ENCODE data around the gene GAS7. TPM values are rescaled to one million over a fixed set of nuclear protein-coding genes. Genes with fewer than 3 reads are reported as not detected.

Gene GAS7
- total and polyA plus RNA-seq, 3 experiments from 2014 or later, result 1.9 to 4.4 (median 3.3) TPM

DNA sequence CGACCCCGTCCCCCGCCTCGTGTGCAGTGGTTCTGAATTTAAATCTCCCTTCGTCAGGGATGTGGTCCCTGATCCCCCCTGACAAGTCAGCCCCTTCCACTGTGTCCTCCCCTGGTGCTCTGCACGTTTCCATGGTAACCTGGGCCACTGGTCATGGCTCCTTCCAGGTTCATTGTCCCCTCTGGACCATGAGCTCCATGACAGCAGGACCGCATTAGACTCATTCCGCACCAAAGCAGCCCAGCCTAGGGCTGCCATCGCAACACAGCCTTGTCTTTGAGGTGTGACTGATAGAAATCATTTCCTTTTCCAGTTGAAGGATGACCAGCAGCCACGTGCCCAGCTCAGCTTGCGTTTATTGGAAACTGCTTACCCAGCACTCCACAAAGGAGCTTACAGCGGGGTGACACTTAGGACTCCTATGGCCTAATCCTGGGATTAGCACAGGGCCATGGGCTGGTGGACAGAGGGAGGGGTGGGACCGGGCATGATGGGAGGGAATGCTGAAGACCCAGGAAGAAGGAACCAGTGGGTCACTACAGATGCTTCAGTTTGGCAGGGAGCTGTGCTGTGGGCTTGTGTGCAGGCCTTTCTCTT lies 300.9 kb downstream of the GAS7 start:
- Mint-ChIP-seq H3K4me3 (no peak overlapping the region), H3K9me3 (no peaks in the 10 kb centered on the region), H3K27ac (peak overlapping the region in 1 of 8 donors; percentile 66), H3K4me1 (no peaks in the 10 kb centered on the region), H3K27me3 (peaks cover 10 to 32% of the 10 kb centered on the region in 2 donors), H3K36me3 (no peaks in the 10 kb centered on the region)
- CTCF ChIA-PET, result no interaction called here
- Histone ChIP-seq H3K4me1 (ENCODE audit: insufficient read depth, low read length) (no peaks in the 10 kb centered on the region), H3K4me3 (ENCODE audit: low read length) (no peak overlapping the region), H3K36me3 (ENCODE audit: insufficient read depth, low read length) (no peaks in the 10 kb centered on the region), H3K27ac (ENCODE audit: low read depth, low read length) (no peak overlapping the region), H3K9me3 (ENCODE audit: low read length) (no peaks in the 10 kb centered on the region), H3K27me3 (ENCODE audit: insufficient read depth, low read length, poor library complexity, severe bottlenecking) (no peaks in the 10 kb centered on the region)
- DNase-seq, result no peak
- POLR2A ChIA-PET, result no interaction called here

- ChIA-PET POLR2A (no interaction called here), CTCF (interaction anchor here (1.0 kb wide), 1 partner anchor 9 kb away, joined by 4 read pairs; no protein-coding TSS in a partner anchor)
- no peak overlapping the region for H3K27ac ChIP-seq (ENCODE audit: low read depth, low read length)
- no peaks in the 10 kb centered on the region for H3K27me3 ChIP-seq (ENCODE audit: insufficient read depth, low read length, poor library complexity, severe bottlenecking)
- Mint-ChIP-seq H3K36me3 (no peaks in the 10 kb centered on the region), H3K27me3 (peaks cover 10 to 32% of the 10 kb centered on the region in 2 donors), H3K9me3 (no peaks in the 10 kb centered on the region), H3K4me3 (no peak overlapping the region), H3K4me1 (no peaks in the 10 kb centered on the region), H3K27ac (no peak overlapping the region)
- DNase-seq, result no peak
- no peaks in the 10 kb centered on the region for H3K4me1 ChIP-seq (ENCODE audit: insufficient read depth, low read length)
- no peaks in the 10 kb centered on the region for H3K9me3 ChIP-seq (ENCODE audit: low read length)
- H3K4me3 ChIP-seq (ENCODE audit: low read length), result no peak overlapping the region
- H3K36me3 ChIP-seq (ENCODE audit: insufficient read depth, low read length), result no peaks in the 10 kb centered on the region
These were observed 302.5 kb downstream of the GAS7 start for GRCh38 chr17:9895923-9896322.

DNA sequence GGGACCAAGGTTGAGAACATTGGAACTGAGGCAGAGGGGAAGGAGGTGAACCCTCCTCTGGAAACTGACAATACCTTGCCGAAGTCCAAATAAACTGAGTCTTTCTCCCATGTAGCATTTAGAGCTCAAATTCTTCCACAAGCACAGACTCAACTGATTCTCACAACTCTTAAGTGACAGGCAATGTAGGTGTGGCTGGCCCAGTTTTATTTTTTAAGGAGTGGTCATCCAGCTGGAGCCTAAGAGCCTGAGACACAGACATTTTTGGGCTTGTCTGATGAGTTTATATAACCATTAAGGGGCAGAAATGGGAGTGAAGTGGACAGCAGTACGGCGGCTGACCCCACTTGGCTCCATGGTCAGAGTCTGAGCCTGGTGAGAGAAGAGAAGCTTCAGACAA lies 304.2 kb downstream of the GAS7 start:
- Mint-ChIP-seq H3K27ac (no peak overlapping the region), H3K36me3 (no peaks in the 10 kb centered on the region)

DNA sequence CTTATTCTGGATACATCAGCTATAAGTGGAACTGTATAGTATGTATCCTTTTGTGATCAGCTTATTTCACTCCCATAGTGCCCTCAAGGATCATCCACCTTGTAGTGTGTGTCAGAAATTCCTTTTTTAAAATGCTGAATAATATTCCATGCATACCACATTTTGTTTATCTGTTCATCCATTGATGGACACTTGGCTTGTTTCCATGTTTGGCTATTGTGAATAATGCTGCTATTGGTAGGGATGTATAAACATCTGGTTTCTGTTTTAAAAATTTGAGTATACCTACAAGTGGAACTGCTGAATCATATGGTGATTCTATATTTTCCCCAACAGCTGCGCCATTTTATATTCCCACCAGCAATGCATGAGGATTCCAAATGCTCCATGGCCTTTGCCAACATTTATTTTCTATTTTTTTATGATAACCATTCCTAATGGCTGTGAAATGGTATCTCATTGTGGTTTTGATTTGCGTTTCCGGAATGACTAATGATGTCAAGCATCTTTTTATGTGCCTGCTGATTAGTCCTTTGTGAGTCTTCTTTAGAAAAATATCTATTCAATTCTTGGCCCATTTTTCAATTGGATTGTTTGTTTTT lies 304.9 kb downstream of the GAS7 start:
- CTCF ChIA-PET, result no interaction called here
- POLR2A ChIA-PET, result no interaction called here

More for the DNA sequence above, 304.2 kb downstream of the GAS7 start:
- H3K36me3 ChIP-seq (ENCODE audit: insufficient read depth, low read length), result no peaks in the 10 kb centered on the region
- Mint-ChIP-seq H3K27me3 (peaks cover 12 to 28% of the 10 kb centered on the region in 2 donors), H3K4me1 (no peaks in the 10 kb centered on the region), H3K4me3 (no peak overlapping the region), H3K9me3 (no peaks in the 10 kb centered on the region)
- POLR2A ChIA-PET, result no interaction called here
- H3K4me1 ChIP-seq (ENCODE audit: insufficient read depth, low read length), result no peaks in the 10 kb centered on the region
- H3K9me3 ChIP-seq (ENCODE audit: low read length), result no peaks in the 10 kb centered on the region
- no peaks in the 10 kb centered on the region for H3K27me3 ChIP-seq (ENCODE audit: insufficient read depth, low read length, poor library complexity, severe bottlenecking)
- no peak overlapping the region for H3K27ac ChIP-seq (ENCODE audit: low read depth, low read length)
- no peak overlapping the region for H3K4me3 ChIP-seq (ENCODE audit: low read length)
- no peak for DNase-seq
- CTCF ChIA-PET, result no interaction called here

GRCh38 chr17:9890124-9890523 lies 308.3 kb downstream of the GAS7 start:
- Mint-ChIP-seq H3K4me1 (no peaks in the 10 kb centered on the region), H3K9me3 (peaks cover 0 to 2% (median 0%) of the 10 kb centered on the region in 5 donors), H3K27me3 (peaks cover 13 to 21% of the 10 kb centered on the region in 2 donors), H3K4me3 (no peak overlapping the region), H3K27ac (peak overlapping the region in 1 of 8 donors; percentile 56), H3K36me3 (no peaks in the 10 kb centered on the region)
- H3K36me3 ChIP-seq (ENCODE audit: insufficient read depth, low read length), result no peaks in the 10 kb centered on the region
- POLR2A ChIA-PET, result no interaction called here
- no peaks in the 10 kb centered on the region for H3K27me3 ChIP-seq (ENCODE audit: insufficient read depth, low read length, poor library complexity, severe bottlenecking)
- H3K4me1 ChIP-seq (ENCODE audit: insufficient read depth, low read length), result no peaks in the 10 kb centered on the region
- DNase-seq, result no peak
- CTCF ChIA-PET, result no interaction called here
- H3K27ac ChIP-seq (ENCODE audit: low read depth, low read length), result no peak overlapping the region
- H3K4me3 ChIP-seq (ENCODE audit: low read length), result no peak overlapping the region
- no peaks in the 10 kb centered on the region for H3K9me3 ChIP-seq (ENCODE audit: low read length)

More for the DNA sequence above, 304.9 kb downstream of the GAS7 start:
- peaks cover 12 to 28% of the 10 kb centered on the region in 2 donors for H3K27me3 Mint-ChIP-seq
- H3K27ac ChIP-seq (ENCODE audit: low read depth, low read length), result no peak overlapping the region
- H3K4me1 ChIP-seq (ENCODE audit: insufficient read depth, low read length), result no peaks in the 10 kb centered on the region
- no peak for DNase-seq
- no peaks in the 10 kb centered on the region for H3K4me1 Mint-ChIP-seq
- H3K36me3 Mint-ChIP-seq, result no peaks in the 10 kb centered on the region
- H3K36me3 ChIP-seq (ENCODE audit: insufficient read depth, low read length), result no peaks in the 10 kb centered on the region
- H3K4me3 Mint-ChIP-seq, result no peak overlapping the region
- no peaks in the 10 kb centered on the region for H3K27me3 ChIP-seq (ENCODE audit: insufficient read depth, low read length, poor library complexity, severe bottlenecking)
- H3K27ac Mint-ChIP-seq, result no peak overlapping the region
- no peaks in the 10 kb centered on the region for H3K9me3 ChIP-seq (ENCODE audit: low read length)
- H3K4me3 ChIP-seq (ENCODE audit: low read length), result no peak overlapping the region
- no peaks in the 10 kb centered on the region for H3K9me3 Mint-ChIP-seq

- ChIA-PET CTCF (interaction anchor here (1.8 kb wide), 1 partner anchor 8 kb away, joined by 4 read pairs; no protein-coding TSS in a partner anchor), POLR2A (no interaction called here)
- Histone ChIP-seq H3K27me3 (ENCODE audit: insufficient read depth, low read length, poor library complexity, severe bottlenecking) (no peaks in the 10 kb centered on the region), H3K4me3 (ENCODE audit: low read length) (no peak overlapping the region), H3K4me1 (ENCODE audit: insufficient read depth, low read length) (no peaks in the 10 kb centered on the region), H3K27ac (ENCODE audit: low read depth, low read length) (no peak overlapping the region), H3K9me3 (ENCODE audit: low read length) (no peaks in the 10 kb centered on the region), H3K36me3 (ENCODE audit: insufficient read depth, low read length) (no peaks in the 10 kb centered on the region)
- peaks cover 5 to 8% of the 10 kb centered on the region in 2 donors for H3K27me3 Mint-ChIP-seq
- H3K27ac Mint-ChIP-seq, result no peak overlapping the region
- no peaks in the 10 kb centered on the region for H3K36me3 Mint-ChIP-seq
- H3K4me3 Mint-ChIP-seq, result no peak overlapping the region
- H3K9me3 Mint-ChIP-seq, result peaks cover 11 to 16% (median 12%) of the 10 kb centered on the region in 5 donors
- no peaks in the 10 kb centered on the region for H3K4me1 Mint-ChIP-seq
- no peak for DNase-seq
These were observed 310.9 kb downstream of the GAS7 start for GRCh38 chr17:9887508-9887907.

GRCh38 chr17:9886141-9886930 lies 312.1 kb downstream of the GAS7 start:
- no peaks in the 10 kb centered on the region for H3K27me3 ChIP-seq (ENCODE audit: insufficient read depth, low read length, poor library complexity, severe bottlenecking)
- H3K27me3 Mint-ChIP-seq, result peaks cover 0 to 8% of the 10 kb centered on the region in 2 donors
- ChIA-PET POLR2A (no interaction called here), CTCF (interaction anchor here (1.8 kb wide), 1 partner anchor 9 kb away, joined by 4 read pairs; no protein-coding TSS in a partner anchor)
- no peaks in the 10 kb centered on the region for H3K36me3 Mint-ChIP-seq
- no peaks in the 10 kb centered on the region for H3K9me3 ChIP-seq (ENCODE audit: low read length)
- no peaks in the 10 kb centered on the region for H3K36me3 ChIP-seq (ENCODE audit: insufficient read depth, low read length)
- no peak overlapping the region for H3K4me3 ChIP-seq (ENCODE audit: low read length)
- DNase-seq, result no peak
- no peak overlapping the region for H3K4me3 Mint-ChIP-seq
- H3K27ac ChIP-seq (ENCODE audit: low read depth, low read length), result no peak overlapping the region
- no peaks in the 10 kb centered on the region for H3K4me1 Mint-ChIP-seq
- H3K27ac Mint-ChIP-seq, result peak overlapping the region in 1 of 8 donors; percentile 61
- H3K4me1 ChIP-seq (ENCODE audit: insufficient read depth, low read length), result no peaks in the 10 kb centered on the region
- H3K9me3 Mint-ChIP-seq, result peaks cover 15 to 26% (median 21%) of the 10 kb centered on the region in 5 donors

DNA sequence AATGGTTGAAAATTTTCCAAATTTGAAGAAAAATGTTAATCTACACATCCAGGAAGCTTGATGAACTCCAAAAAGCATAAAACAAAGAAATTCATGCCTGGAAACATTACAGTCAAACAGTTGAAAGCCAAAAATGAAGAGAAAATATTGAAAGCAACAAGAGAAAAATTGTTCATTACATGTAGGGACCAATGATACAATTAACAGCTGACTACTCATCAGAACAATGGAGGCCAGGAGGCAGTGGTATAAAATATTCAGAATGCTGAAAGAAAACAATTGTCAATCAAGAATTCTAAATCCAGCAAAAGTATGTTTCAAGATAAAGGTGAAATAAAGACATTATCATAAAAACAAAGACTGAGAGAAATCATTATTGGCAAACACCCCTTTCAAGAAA lies 315.0 kb downstream of the GAS7 start:
- Histone ChIP-seq H3K4me1 (ENCODE audit: insufficient read depth, low read length) (no peaks in the 10 kb centered on the region), H3K27me3 (ENCODE audit: insufficient read depth, low read length, poor library complexity, severe bottlenecking) (no peaks in the 10 kb centered on the region), H3K4me3 (ENCODE audit: low read length) (no peak overlapping the region), H3K36me3 (ENCODE audit: insufficient read depth, low read length) (no peaks in the 10 kb centered on the region), H3K9me3 (ENCODE audit: low read length) (no peaks in the 10 kb centered on the region), H3K27ac (ENCODE audit: low read depth, low read length) (no peak overlapping the region)
- ChIA-PET CTCF (no interaction called here), POLR2A (no interaction called here)
- no peaks in the 10 kb centered on the region for H3K4me1 Mint-ChIP-seq
- no peak overlapping the region for H3K4me3 Mint-ChIP-seq
- H3K27me3 Mint-ChIP-seq, result peaks cover 9% of the 10 kb centered on the region in 2 donors
- no peaks in the 10 kb centered on the region for H3K36me3 Mint-ChIP-seq
- H3K27ac Mint-ChIP-seq, result no peak overlapping the region
- peaks cover 19 to 26% (median 21%) of the 10 kb centered on the region in 5 donors for H3K9me3 Mint-ChIP-seq
- no peak for DNase-seq

All from CD8-positive, alpha-beta memory T cell (primary cell).